ENCODE measurements around the gene VCL.

DNA sequence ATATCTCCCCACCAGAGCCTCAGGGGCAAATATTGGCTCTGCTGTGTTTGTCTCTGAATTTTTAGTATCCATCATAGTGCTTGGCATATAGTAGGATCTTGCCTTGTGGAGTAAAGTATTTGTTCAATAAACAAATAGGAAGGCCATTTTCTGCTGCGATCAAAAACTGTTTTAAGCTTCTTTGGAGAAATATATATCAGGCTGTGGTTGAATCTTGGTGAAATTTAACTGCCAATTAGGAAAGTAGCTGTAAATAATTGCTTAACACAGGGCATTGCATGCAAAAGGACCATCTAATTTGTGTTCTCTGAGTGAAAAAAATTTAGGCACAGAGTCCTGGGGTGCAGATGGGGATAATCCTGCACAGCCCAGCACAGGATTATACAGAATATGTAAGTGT lies 15.1 kb downstream of the VCL start:
- TF ChIP-seq, protein P1, sequence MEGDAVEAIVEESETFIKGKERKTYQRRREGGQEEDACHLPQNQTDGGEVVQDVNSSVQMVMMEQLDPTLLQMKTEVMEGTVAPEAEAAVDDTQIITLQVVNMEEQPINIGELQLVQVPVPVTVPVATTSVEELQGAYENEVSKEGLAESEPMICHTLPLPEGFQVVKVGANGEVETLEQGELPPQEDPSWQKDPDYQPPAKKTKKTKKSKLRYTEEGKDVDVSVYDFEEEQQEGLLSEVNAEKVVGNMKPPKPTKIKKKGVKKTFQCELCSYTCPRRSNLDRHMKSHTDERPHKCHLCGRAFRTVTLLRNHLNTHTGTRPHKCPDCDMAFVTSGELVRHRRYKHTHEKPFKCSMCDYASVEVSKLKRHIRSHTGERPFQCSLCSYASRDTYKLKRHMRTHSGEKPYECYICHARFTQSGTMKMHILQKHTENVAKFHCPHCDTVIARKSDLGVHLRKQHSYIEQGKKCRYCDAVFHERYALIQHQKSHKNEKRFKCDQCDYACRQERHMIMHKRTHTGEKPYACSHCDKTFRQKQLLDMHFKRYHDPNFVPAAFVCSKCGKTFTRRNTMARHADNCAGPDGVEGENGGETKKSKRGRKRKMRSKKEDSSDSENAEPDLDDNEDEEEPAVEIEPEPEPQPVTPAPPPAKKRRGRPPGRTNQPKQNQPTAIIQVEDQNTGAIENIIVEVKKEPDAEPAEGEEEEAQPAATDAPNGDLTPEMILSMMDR (IDR thresholded peaks at IDR 0.05; ENCODE audit: insufficient read depth, low read length, poor library complexity, severe bottlenecking) = no peak
- no peak for TF ChIP-seq EZH2phosphoT487 (conservative IDR thresholded peaks at IDR 0.05; ENCODE audit: low read length)
